Esophagus (tissue), 2 donors: Measurements from ENCODE around the gene GAPDHS. TPM values are rescaled to one million over a fixed set of nuclear protein-coding genes. Genes with fewer than 3 reads are reported as not detected.
A peak's percentile ranks its signal among the peaks of the same experiment; 100 is the strongest.

Source experiments
- H3K27ac ChIP-seq, 2 donors: one replicate each; pipeline ENCODE4 v1.5.1; 2013; ENCODE audit warnings: low read depth in 2 of 2, mild to moderate bottlenecking in 2 of 2, inconsistent platforms in 1 of 2, low read length in 1 of 2, moderate library complexity in 1 of 2
- H3K27me3 ChIP-seq, 2 donors: one replicate each; pipeline ENCODE4 v1.6.1; 2013; ENCODE audit warnings: low read length in 2 of 2, control low read depth in 1 of 2, mild to moderate bottlenecking in 1 of 2; ENCODE audit not compliant: insufficient read depth in 2 of 2, control insufficient read depth in 1 of 2
- H3K36me3 ChIP-seq, 2 donors: one replicate each; pipeline ENCODE4 v1.6.1; 2013; ENCODE audit warnings: low read length in 1 of 2; ENCODE audit not compliant: control insufficient read depth in 2 of 2, insufficient read depth in 2 of 2
- H3K4me1 ChIP-seq, 2 donors: one replicate each; pipeline ENCODE4 v1.6.1; 2013; ENCODE audit warnings: low read length in 1 of 2; ENCODE audit not compliant: control insufficient read depth in 2 of 2, insufficient read depth in 2 of 2
- H3K4me3 ChIP-seq, 2 donors: one replicate each; pipeline ENCODE4 v1.5.1; 2013; ENCODE audit warnings: low read length in 2 of 2, mild to moderate bottlenecking in 2 of 2, low read depth in 1 of 2, moderate library complexity in 1 of 2
- H3K9me3 ChIP-seq, 2 donors: one replicate each; pipeline ENCODE4 v1.6.1; 2013; ENCODE audit warnings: mild to moderate bottlenecking in 2 of 2, low read depth in 1 of 2, low read length in 1 of 2, moderate library complexity in 1 of 2; ENCODE audit not compliant: control insufficient read depth in 2 of 2, insufficient read depth in 1 of 2
- WGBS, 2 donors: extraction: QIAGEN DNeasy Blood & Tissue Kit; methylation state at CpG; one replicate each; pipeline ENCODE4 v1.1.7; 2013; 5-methylcytosine and 5-hydroxymethylcytosine counted together
- polyA plus RNA-seq, 2 donors: library from polyadenylated mRNA; stranded (reverse); fragments of 200-250 nt; gene quantifications; one replicate each; pipeline ENCODE4 v1.2.3, GENCODE V29; 2013
- donor health status: healthy with polysubstance abuse.
- donor health status: Bipolar disorder and iron deficiency.

GAPDHS gene
- polyA plus RNA-seq, 2 donors, result not detected

GRCh38 chr19:35543280-35544109 is 10.2 kb downstream of the GAPDHS start:
- Histone ChIP-seq H3K36me3 (peaks cover 0 to 13% of the 10 kb centered on the region in 2 donors), H3K27me3 (no peaks in the 10 kb centered on the region), H3K4me3 (no peak overlapping the region), H3K4me1 (peaks cover 6 to 13% of the 10 kb centered on the region in 2 donors), H3K27ac (no peak overlapping the region), H3K9me3 (no peaks in the 10 kb centered on the region)
- WGBS, 2 donors, result 93 to 96% methylated on average over 15 of the region's 15 CpGs

- H3K27me3 ChIP-seq, result no peaks in the 10 kb centered on the region
- no peaks in the 10 kb centered on the region for H3K9me3 ChIP-seq
- H3K4me1 ChIP-seq, result peaks cover 6 to 13% of the 10 kb centered on the region in 2 donors
- H3K4me3 ChIP-seq, result peak overlapping the region; percentile 68 to 77
- H3K27ac ChIP-seq, result peak overlapping the region in 1 of 2 donors; percentile 85
- WGBS, 2 donors, result 78 to 84% methylated on average over 3 of the region's 3 CpGs
- H3K36me3 ChIP-seq, result peaks cover 0 to 13% of the 10 kb centered on the region in 2 donors
Measured at GRCh38 chr19:35544110-35544802, 11.0 kb downstream of the GAPDHS start.

- Histone ChIP-seq H3K36me3 (peaks cover 0 to 13% of the 10 kb centered on the region in 2 donors), H3K4me3 (peak within 1 kb of the TSS; percentile 68 to 77), H3K9me3 (no peaks in the 10 kb centered on the region), H3K27me3 (no peaks in the 10 kb centered on the region), H3K4me1 (peaks cover 6 to 13% of the 10 kb centered on the region in 2 donors), H3K27ac (peak within 1 kb of the TSS; percentile 71 to 85)
- 0 to 1% methylated on average over 80 to 85 of the region's 85 CpGs for WGBS, 2 donors
Measured at GRCh38 chr19:35545001-35545854, 12.0 kb downstream of the GAPDHS start, which contains the start of gene TMEM147. TMEM147 (plus strand) TSS chr19:35545626; CDS start chr19:35545740, 114 bp downstream.

GRCh38 chr19:35545855-35546381 is 12.7 kb downstream of the GAPDHS start:
- H3K36me3 ChIP-seq, result peaks cover 0 to 15% of the 10 kb centered on the region in 2 donors
- peak overlapping the region; percentile 71 to 85 for H3K27ac ChIP-seq
- H3K4me3 ChIP-seq, result peak overlapping the region; percentile 68 to 77
- H3K4me1 ChIP-seq, result peaks cover 6 to 13% of the 10 kb centered on the region in 2 donors
- 1 to 2% methylated on average over 27 of the region's 27 CpGs for WGBS, 2 donors
- H3K9me3 ChIP-seq, result no peaks in the 10 kb centered on the region
- no peaks in the 10 kb centered on the region for H3K27me3 ChIP-seq

GRCh38 chr19:35546532-35546931 is 13.3 kb downstream of the GAPDHS start:
- Histone ChIP-seq H3K36me3 (peaks cover 0 to 16% of the 10 kb centered on the region in 2 donors), H3K27me3 (no peaks in the 10 kb centered on the region), H3K4me1 (peaks cover 6 to 13% of the 10 kb centered on the region in 2 donors), H3K9me3 (no peaks in the 10 kb centered on the region), H3K27ac (peak overlapping the region in 1 of 2 donors; percentile 85), H3K4me3 (peak overlapping the region; percentile 68 to 77)
- 78 to 84% methylated on average over 8 of the region's 8 CpGs for WGBS, 2 donors

GRCh38 chr19:35549174-35549788 is 16.0 kb downstream of the GAPDHS start:
- WGBS, 2 donors, result 20 to 22% methylated on average over 6 of the region's 6 CpGs
- peaks cover 0 to 9% of the 10 kb centered on the region in 2 donors for H3K36me3 ChIP-seq

GRCh38 chr19:35549879-35550523 is 16.7 kb downstream of the GAPDHS start:
- peaks cover 0 to 9% of the 10 kb centered on the region in 2 donors for H3K36me3 ChIP-seq
- no peaks in the 10 kb centered on the region for H3K9me3 ChIP-seq
- no peak overlapping the region for H3K4me3 ChIP-seq
- WGBS, 2 donors, result 87% methylated on average over 15 of the region's 15 CpGs
- H3K4me1 ChIP-seq, result peaks cover 6 to 8% of the 10 kb centered on the region in 2 donors
- no peak overlapping the region for H3K27ac ChIP-seq
- no peaks in the 10 kb centered on the region for H3K27me3 ChIP-seq

More at GRCh38 chr19:35549174-35549788, 16.0 kb downstream of the GAPDHS start:
- H3K27ac ChIP-seq, result no peak overlapping the region
- H3K4me3 ChIP-seq, result no peak overlapping the region
- no peaks in the 10 kb centered on the region for H3K27me3 ChIP-seq
- peaks cover 6 to 13% of the 10 kb centered on the region in 2 donors for H3K4me1 ChIP-seq
- no peaks in the 10 kb centered on the region for H3K9me3 ChIP-seq

GRCh38 chr19:35551091-35551810 is 18.0 kb downstream of the GAPDHS start:
- Histone ChIP-seq H3K27me3 (no peaks in the 10 kb centered on the region), H3K36me3 (peaks cover 0 to 9% of the 10 kb centered on the region in 2 donors), H3K27ac (no peak overlapping the region), H3K4me3 (no peak overlapping the region), H3K4me1 (peaks cover 6 to 8% of the 10 kb centered on the region in 2 donors), H3K9me3 (no peaks in the 10 kb centered on the region)
- 80 to 81% methylated on average over 21 of the region's 21 CpGs for WGBS, 2 donors
